Measurements from ENCODE around the gene SERPINH1.

Gene SERPINH1

GRCh38 chr11:75565221-75565814 lies 3.3 kb downstream of the SERPINH1 start:
- no peak for TF ChIP-seq CTCF (IDR thresholded peaks at IDR 0.05; ENCODE audit: low read depth, low read length)
- DNase-seq (ENCODE audit: extremely low read depth, low read depth): no peak

- TF ChIP-seq CTCF (IDR thresholded peaks at IDR 0.05; ENCODE audit: low read depth, low read length): peak; percentile 2; the same call in 1 of the 2 replicates
- DNase-seq (ENCODE audit: extremely low read depth, low read depth): no peak
Measured at GRCh38 chr11:75565916-75566762, 4.1 kb downstream of the SERPINH1 start.

- DNase-seq (ENCODE audit: extremely low read depth, low read depth): no peak
- TF ChIP-seq CTCF (IDR thresholded peaks at IDR 0.05; ENCODE audit: low read depth, low read length): no peak
Measured at GRCh38 chr11:75566763-75567279, 4.8 kb downstream of the SERPINH1 start.

- TF ChIP-seq CTCF (IDR thresholded peaks at IDR 0.05; ENCODE audit: low read depth, low read length): no peak
- no peak for DNase-seq (ENCODE audit: extremely low read depth, low read depth)
Measured at GRCh38 chr11:75567971-75568370, 5.9 kb downstream of the SERPINH1 start.

GRCh38 chr11:75568616-75569219 lies 6.7 kb downstream of the SERPINH1 start:
- no peak for DNase-seq (ENCODE audit: extremely low read depth, low read depth)
- no peak for TF ChIP-seq CTCF (IDR thresholded peaks at IDR 0.05; ENCODE audit: low read depth, low read length)

GRCh38 chr11:75570559-75571139 lies 8.6 kb downstream of the SERPINH1 start:
- TF ChIP-seq CTCF (IDR thresholded peaks at IDR 0.05; ENCODE audit: low read depth, low read length): no peak
- DNase-seq (ENCODE audit: extremely low read depth, low read depth): no peak

Data from AG09319 (cell line).